Measurements from ENCODE around the gene LTB4R2.

DNA sequence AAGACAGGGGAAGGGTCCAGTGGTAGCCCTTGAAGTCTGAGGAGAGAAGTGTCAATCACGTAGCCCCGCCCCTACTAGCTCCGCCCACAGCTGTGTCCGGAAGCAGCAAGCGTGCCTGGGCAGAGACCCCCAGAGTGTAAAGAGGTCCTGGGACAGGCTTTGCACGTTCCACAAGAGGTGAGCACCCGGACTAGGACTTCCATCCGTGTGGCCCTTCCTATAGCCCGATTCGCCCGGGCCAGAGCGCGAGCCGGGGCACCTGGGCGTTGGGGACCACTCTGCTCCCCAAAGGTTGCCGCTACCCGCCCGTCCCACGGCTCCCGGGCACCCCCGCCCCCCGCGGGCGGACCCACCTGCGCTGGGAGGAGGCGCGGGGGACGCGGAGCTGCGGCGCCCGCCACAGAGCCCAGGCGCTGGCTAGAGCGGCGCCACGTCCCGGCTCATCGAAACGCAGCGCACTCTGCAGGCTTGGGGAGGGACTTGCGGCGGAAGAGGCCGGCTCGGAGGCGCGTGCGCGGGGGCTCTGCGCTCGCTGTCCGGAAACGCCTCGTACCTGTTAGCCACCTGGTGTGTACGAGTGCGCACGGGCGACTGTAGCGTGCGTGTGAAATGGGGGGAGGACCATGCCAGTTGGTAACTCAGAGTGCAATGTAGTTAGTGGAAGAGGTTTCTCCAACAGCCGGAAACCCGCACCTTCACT is 38.7 kb upstream of the LTB4R2 start, which contains the start of gene RABGGTA:
- TF ChIP-seq EZH2 (IDR thresholded peaks at IDR 0.05; ENCODE audit: insufficient read depth, poor library complexity, severe bottlenecking): no peak
- no peak for TF ChIP-seq EZH2phosphoT487 (IDR thresholded peaks at IDR 0.05; ENCODE audit: insufficient read depth, low read depth)
